Measurements from ENCODE around the gene MID1IP1. TPM values are rescaled to one million over a fixed set of nuclear protein-coding genes. Genes with fewer than 3 reads are reported as not detected.

MID1IP1 gene
- total and polyA plus RNA-seq, 2 of the 13 experiments (the other 11 are each of a cell fraction or from before 2014, with no cell fraction given): 35.7 to 36.1 TPM

DNA sequence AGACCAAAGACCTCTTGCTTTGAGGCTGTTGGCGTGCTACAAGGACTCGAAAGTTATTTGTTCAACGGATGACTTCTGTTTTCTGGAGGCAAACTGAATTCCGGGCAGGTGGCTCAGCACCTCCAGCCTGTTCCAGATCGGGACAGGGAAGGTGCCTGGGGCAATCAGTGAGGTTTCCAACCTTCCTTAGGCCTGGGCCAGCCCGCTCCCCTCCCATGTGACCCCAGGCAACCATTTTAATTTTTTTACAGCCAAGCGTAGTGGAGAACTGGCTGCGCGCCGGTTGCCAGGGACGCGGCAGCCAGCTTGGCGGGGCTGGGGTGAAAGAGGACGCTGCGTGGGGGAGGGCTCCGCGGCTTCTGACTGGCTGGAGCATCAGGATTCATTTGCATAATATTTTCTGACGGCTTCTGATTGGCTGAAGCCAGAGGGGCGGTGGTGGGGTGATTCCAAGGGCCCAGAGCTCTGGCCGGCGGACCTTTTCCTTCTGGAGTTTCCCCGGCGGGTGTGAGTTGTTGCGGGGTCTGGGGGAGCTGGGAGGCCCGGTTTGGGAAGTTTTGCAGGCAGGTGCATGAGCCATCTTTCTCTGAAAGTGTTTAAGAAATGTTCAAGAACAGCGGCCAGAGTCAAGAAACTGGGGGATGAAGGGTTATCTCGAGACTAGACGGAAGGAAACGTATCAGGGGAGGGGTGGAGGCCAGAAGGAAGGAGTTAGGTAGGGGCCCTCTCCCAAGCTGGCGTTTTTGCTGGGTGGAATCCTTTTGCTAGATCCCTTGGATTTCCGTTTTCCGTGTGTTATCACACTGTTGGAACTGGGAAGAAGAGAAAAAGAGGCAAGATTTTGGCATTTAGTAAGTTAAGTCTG is at the start of gene MID1IP1 (continued):
- TF ChIP-seq, protein P1, sequence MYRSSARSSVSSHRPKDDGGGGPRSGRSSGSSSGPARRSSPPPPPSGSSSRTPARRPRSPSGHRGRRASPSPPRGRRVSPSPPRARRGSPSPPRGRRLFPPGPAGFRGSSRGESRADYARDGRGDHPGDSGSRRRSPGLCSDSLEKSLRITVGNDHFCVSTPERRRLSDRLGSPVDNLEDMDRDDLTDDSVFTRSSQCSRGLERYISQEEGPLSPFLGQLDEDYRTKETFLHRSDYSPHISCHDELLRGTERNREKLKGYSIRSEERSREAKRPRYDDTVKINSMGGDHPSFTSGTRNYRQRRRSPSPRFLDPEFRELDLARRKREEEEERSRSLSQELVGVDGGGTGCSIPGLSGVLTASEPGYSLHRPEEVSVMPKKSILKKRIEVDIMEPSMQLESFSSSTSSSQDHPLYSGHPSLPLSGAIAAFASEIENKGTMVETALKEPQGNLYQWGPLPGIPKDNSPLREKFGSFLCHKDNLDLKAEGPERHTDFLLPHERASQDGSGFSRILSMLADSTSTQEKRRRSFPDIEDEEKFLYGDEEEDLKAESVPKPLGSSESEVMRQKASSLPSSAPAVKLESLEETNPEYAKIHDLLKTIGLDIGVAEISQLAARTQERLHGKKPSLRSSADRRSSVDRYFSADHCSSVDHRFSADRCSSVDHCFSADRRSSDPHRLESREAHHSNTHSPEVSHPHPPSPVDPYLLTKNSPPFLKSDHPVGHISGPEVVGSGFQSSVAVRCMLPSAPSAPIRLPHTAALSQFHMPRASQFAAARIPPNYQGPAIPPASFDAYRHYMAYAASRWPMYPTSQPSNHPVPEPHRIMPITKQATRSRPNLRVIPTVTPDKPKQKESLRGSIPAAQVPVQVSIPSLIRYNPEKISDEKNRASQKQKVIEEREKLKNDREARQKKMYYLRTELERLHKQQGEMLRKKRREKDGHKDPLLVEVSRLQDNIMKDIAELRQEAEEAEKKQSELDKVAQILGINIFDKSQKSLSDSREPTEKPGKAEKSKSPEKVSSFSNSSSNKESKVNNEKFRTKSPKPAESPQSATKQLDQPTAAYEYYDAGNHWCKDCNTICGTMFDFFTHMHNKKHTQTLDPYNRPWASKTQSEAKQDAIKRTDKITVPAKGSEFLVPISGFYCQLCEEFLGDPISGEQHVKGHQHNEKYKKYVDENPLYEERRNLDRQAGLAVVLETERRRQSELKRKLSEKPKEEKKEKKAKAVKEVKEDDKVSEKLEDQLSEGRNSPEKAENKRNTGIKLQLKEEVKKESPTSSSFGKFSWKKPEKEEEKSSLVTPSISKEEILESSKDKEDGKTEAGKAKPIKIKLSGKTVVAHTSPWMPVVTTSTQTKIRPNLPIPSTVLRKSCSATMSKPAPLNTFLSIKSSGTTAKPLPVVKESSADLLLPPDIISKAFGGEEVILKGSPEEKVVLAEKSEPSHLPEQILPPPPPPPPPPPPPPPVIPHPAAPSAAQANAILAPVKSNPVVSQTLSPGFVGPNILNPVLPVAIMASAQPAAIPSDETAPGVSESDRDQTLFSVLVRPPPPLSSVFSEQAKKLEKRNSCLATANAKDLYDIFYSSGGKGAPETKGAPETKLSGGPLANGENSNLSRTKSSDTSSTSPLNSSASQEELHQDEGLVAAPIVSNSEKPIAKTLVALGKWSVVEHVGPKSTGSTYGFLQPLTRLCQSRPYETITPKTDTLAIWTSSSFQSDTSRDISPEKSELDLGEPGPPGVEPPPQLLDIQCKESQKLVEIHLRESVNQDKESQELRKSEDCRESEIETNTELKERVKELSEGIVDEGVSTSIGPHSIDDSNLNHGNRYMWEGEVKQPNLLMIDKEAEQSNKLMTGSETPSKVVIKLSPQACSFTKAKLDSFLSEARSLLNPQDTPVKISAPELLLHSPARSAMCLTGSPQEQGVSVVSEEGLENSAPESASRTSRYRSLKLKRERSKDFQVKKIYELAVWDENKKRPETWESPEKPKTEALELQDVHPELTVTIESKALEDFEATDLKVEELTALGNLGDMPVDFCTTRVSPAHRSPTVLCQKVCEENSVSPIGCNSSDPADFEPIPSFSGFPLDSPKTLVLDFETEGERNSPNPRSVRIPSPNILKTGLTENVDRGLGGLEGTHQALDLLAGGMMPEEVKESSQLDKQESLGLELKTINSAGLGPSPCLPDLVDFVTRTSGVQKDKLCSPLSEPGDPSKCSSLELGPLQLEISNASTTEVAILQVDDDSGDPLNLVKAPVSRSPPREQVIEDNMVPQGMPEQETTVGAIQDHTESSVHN (CRISPR knock-in tag; IDR thresholded peaks at IDR 0.05): no peak
- TF ChIP-seq, protein P2, sequence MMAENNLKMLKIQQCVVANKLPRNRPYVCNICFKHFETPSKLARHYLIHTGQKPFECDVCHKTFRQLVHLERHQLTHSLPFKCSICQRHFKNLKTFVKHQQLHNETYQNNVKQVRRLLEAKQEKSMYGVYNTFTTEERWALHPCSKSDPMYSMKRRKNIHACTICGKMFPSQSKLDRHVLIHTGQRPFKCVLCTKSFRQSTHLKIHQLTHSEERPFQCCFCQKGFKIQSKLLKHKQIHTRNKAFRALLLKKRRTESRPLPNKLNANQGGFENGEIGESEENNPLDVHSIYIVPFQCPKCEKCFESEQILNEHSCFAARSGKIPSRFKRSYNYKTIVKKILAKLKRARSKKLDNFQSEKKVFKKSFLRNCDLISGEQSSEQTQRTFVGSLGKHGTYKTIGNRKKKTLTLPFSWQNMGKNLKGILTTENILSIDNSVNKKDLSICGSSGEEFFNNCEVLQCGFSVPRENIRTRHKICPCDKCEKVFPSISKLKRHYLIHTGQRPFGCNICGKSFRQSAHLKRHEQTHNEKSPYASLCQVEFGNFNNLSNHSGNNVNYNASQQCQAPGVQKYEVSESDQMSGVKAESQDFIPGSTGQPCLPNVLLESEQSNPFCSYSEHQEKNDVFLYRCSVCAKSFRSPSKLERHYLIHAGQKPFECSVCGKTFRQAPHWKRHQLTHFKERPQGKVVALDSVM (CRISPR knock-in tag; IDR thresholded peaks at IDR 0.05): 0 out of 2 replicates have a peak, but pooled peaks have one; percentile 18
- TF ChIP-seq MXI1 (IDR thresholded peaks at IDR 0.05; ENCODE audit: borderline replicate concordance, low read depth, low read length): peak; percentile 23; the same call in 1 of the 3 replicates
- TF ChIP-seq ZFX (CRISPR knock-in tag; IDR thresholded peaks at IDR 0.05; ENCODE audit: low read depth): peak; percentile 57
- TF ChIP-seq RFX1 (IDR thresholded peaks at IDR 0.05): peak; percentile 70; the same call in 1 of the 2 replicates
- no peak for TF ChIP-seq ZNF644 (CRISPR knock-in tag; IDR thresholded peaks at IDR 0.05; ENCODE audit: low read depth)
- peak; percentile 58 for TF ChIP-seq SALL1 (CRISPR knock-in tag; IDR thresholded peaks at IDR 0.05)
- no peak for TF ChIP-seq ZBTB38 (CRISPR knock-in tag; IDR thresholded peaks at IDR 0.05)
- TF ChIP-seq, protein P3, sequence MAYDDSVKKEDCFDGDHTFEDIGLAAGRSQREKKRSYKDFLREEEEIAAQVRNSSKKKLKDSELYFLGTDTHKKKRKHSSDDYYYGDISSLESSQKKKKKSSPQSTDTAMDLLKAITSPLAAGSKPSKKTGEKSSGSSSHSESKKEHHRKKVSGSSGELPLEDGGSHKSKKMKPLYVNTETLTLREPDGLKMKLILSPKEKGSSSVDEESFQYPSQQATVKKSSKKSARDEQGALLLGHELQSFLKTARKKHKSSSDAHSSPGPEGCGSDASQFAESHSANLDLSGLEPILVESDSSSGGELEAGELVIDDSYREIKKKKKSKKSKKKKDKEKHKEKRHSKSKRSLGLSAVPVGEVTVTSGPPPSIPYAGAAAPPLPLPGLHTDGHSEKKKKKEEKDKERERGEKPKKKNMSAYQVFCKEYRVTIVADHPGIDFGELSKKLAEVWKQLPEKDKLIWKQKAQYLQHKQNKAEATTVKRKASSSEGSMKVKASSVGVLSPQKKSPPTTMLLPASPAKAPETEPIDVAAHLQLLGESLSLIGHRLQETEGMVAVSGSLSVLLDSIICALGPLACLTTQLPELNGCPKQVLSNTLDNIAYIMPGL (CRISPR knock-in tag; IDR thresholded peaks at IDR 0.05; ENCODE audit: borderline replicate concordance in 1 of 2, low read depth in 1 of 2): 0 out of 4 replicates have a peak, but pooled peaks of 1 of the 2 experiments have one; percentile 22
- TF ChIP-seq PHF21A (CRISPR knock-in tag; IDR thresholded peaks at IDR 0.05): peak; percentile 63
- TF ChIP-seq, protein P4, sequence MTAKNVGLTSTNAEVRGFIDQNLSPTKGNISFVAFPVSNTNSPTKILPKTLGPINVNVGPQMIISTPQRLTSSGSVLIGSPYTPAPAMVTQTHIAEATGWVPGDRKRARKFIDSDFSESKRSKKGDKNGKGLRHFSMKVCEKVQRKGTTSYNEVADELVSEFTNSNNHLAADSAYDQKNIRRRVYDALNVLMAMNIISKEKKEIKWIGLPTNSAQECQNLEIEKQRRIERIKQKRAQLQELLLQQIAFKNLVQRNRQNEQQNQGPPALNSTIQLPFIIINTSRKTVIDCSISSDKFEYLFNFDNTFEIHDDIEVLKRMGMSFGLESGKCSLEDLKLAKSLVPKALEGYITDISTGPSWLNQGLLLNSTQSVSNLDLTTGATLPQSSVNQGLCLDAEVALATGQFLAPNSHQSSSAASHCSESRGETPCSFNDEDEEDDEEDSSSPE (CRISPR knock-in tag; IDR thresholded peaks at IDR 0.05): peak; percentile 49; the same call in 1 of the 2 replicates
